T-cell (primary cell): Measurements from ENCODE around the gene NPAS3. TPM values are rescaled to one million over a fixed set of nuclear protein-coding genes. Genes with fewer than 3 reads are reported as not detected.

Experiments
- ATAC-seq, 4 experiments: fragments of 200-7000 bp in 3 of 4; fragments of 150-1000 bp in 1 of 4; cut with Tn5 transposase; replicated peaks in 1 of 4; 1 replicate in 3 of 4; 2 replicates in 1 of 4; pipeline ENCODE4 v1.10.0; 2021; ENCODE audit warnings: moderate library complexity in 3 of 4, mild to moderate bottlenecking in 2 of 4, moderate number of reproducible peaks in 1 of 4
- CTCF ChIA-PET, 2 donors: fragments of 300-600 bp; sonication (Branson Sonifier 250); formaldehyde crosslinking; loops; one replicate each; lab custom pipeline; 2022; ENCODE audit warnings: antibody characterized with exemption in 2 of 2; lab: Charles Lee
- POLR2A ChIA-PET, 2 donors: fragments of 300-600 bp; sonication (Branson Sonifier 250); formaldehyde crosslinking; loops; one replicate each; lab custom pipeline; 2022; ENCODE audit warnings: antibody characterized with exemption in 2 of 2; lab: Charles Lee
- DNase-seq, 35 experiments: peaks; one replicate each; pipeline versions ENCODE4 v3.0.0 to v3.0.0-alpha.2; 2013 to 2023
- H3K27ac ChIP-seq: one replicate; pipeline ENCODE4 v1.5.1; 2013; ENCODE audit warnings: low read length
- H3K27me3 ChIP-seq, 2 experiments: replicated peaks in 1 of 2; 1 replicate in 1 of 2; 2 replicates in 1 of 2; pipeline versions ENCODE4 v1.6.1 to v1.7.0; 2013; ENCODE audit warnings: low read length in 1 of 2, mixed read lengths in 1 of 2; ENCODE audit not compliant: control insufficient read depth in 2 of 2, insufficient read depth in 2 of 2; ENCODE audit errors: extremely low read depth in 1 of 2
- H3K36me3 ChIP-seq, 2 donors: 1 replicate in 1 of 2; 2 replicates in 1 of 2; pipeline versions ENCODE4 v1.6.1 to v1.7.0; 2013; ENCODE audit warnings: low read length in 1 of 2; ENCODE audit not compliant: control insufficient read depth in 2 of 2, insufficient read depth in 1 of 2; ENCODE audit errors: extremely low read depth in 1 of 2
- H3K4me1 ChIP-seq, 2 experiments: 1 replicate in 1 of 2; 2 replicates in 1 of 2; pipeline versions ENCODE4 v1.6.1 to v1.7.0; 2013; ENCODE audit warnings: low read length in 2 of 2, mixed read lengths in 1 of 2; ENCODE audit not compliant: insufficient read depth in 2 of 2, control insufficient read depth in 1 of 2; ENCODE audit errors: extremely low read depth in 1 of 2
- H3K4me3 ChIP-seq, 2 donors: 1 replicate in 1 of 2; 2 replicates in 1 of 2; pipeline versions ENCODE4 v1.5.1 to v1.7.0; 2013; ENCODE audit warnings: mild to moderate bottlenecking in 2 of 2, low read length in 1 of 2, moderate library complexity in 1 of 2; ENCODE audit not compliant: control insufficient read depth in 1 of 2; ENCODE audit errors: extremely low read depth in 1 of 2
- H3K9me3 ChIP-seq: 2 replicates; pipeline ENCODE4 v1.7.0; 2013
- H3K27ac Mint-ChIP-seq, 2 donors: one replicate each; pipeline ENCODE4 v1.8.0; 2020 to 2021; ENCODE audit warnings: mild to moderate bottlenecking in 2 of 2, mixed read lengths in 2 of 2
- H3K27me3 Mint-ChIP-seq, 2 donors: one replicate each; pipeline ENCODE4 v1.8.0; 2021 to 2022; ENCODE audit warnings: mixed read lengths in 2 of 2
- H3K36me3 Mint-ChIP-seq: one replicate; pipeline ENCODE4 v1.8.0; 2021; ENCODE audit warnings: mixed read lengths
- H3K4me1 Mint-ChIP-seq, 3 donors: one replicate each; pipeline ENCODE4 v1.8.0; 2020 to 2022; ENCODE audit warnings: mixed read lengths in 3 of 3, mild to moderate bottlenecking in 1 of 3
- H3K4me3 Mint-ChIP-seq, 3 donors: one replicate each; pipeline ENCODE4 v1.8.0; 2020 to 2022; ENCODE audit warnings: mild to moderate bottlenecking in 3 of 3, mixed read lengths in 3 of 3, moderate library complexity in 3 of 3
- H3K9me3 Mint-ChIP-seq, 3 donors: one replicate each; pipeline ENCODE4 v1.8.0; 2020 to 2022; ENCODE audit warnings: mixed read lengths in 3 of 3
- WGBS: methylation state at CpG from one replicate; pipeline ENCODE4 v1.1.5; 2013; ENCODE audit warnings: missing lambda C conversion rate; ENCODE audit not compliant: insufficient coverage; 5-methylcytosine and 5-hydroxymethylcytosine counted together
- total RNA-seq, 35 experiments: library from RNA in 6 of 35; stranded (reverse) in 6 of 35; fragments of 120-200 nt in 1 of 35; gene quantifications; one replicate each; pipeline versions ENCODE4 v1.2.1 to v1.2.4 and lab custom pipeline; 2013 to 2026

NPAS3 gene
- total RNA-seq, 5 donors from 2014 or later (not counting 1 experiment from before 2014, with no cell fraction given) = 0.10 TPM; not detected in 4

GRCh38 chr14:33793398-33794110 is 854.9 kb downstream of the NPAS3 start:
- no peaks in the 10 kb centered on the region for H3K9me3 ChIP-seq
- WGBS = no CpG with 5 or more reads among the region's 11 CpGs
- Mint-ChIP-seq H3K4me1 (peaks cover 13 to 19% (median 14%) of the 10 kb centered on the region in 3 donors), H3K36me3 (no peaks in the 10 kb centered on the region), H3K9me3 (no peaks in the 10 kb centered on the region), H3K27me3 (peaks cover 41 to 56% of the 10 kb centered on the region in 2 donors), H3K4me3 (peak overlapping the region in 1 of 3 donors; percentile 42), H3K27ac (no peak overlapping the region)
- H3K27me3 ChIP-seq = no peaks in the 10 kb centered on the region
- ATAC-seq (no peak), DNase-seq (no peak)
- no peak overlapping the region for H3K27ac ChIP-seq
- no peaks in the 10 kb centered on the region for H3K36me3 ChIP-seq
- POLR2A ChIA-PET = no interaction called here
- CTCF ChIA-PET = interaction anchor here (0.6 to 1.7 kb wide), 9 partner anchors 9 to 1279 kb away, joined by 3 to 8 read pairs (median 5); no protein-coding TSS in a partner anchor
- H3K4me3 ChIP-seq = no peak overlapping the region
- H3K4me1 ChIP-seq = peaks cover 0 to 7% of the 10 kb centered on the region in 2 experiments

GRCh38 chr14:33794791-33795305 is 856.2 kb downstream of the NPAS3 start:
- peaks cover 53 to 58% of the 10 kb centered on the region in 2 donors for H3K27me3 Mint-ChIP-seq

GRCh38 chr14:33796356-33796755 is 857.7 kb downstream of the NPAS3 start:
- POLR2A ChIA-PET = no interaction called here

More at GRCh38 chr14:33794791-33795305, 856.2 kb downstream of the NPAS3 start:
- DNase-seq = no peak
- H3K4me3 ChIP-seq = no peak overlapping the region
- ATAC-seq = no peak
- WGBS = no CpG with 5 or more reads among the region's 1 CpG
- no peak overlapping the region for H3K27ac ChIP-seq
- peaks cover 13 to 19% (median 14%) of the 10 kb centered on the region in 3 donors for H3K4me1 Mint-ChIP-seq
- H3K4me3 Mint-ChIP-seq = no peak overlapping the region
- no peaks in the 10 kb centered on the region for H3K9me3 Mint-ChIP-seq
- no peak overlapping the region for H3K27ac Mint-ChIP-seq
- H3K36me3 Mint-ChIP-seq = no peaks in the 10 kb centered on the region
- ChIA-PET POLR2A (no interaction called here), CTCF (interaction anchor here in 1 of 2 donors (0.6 kb wide), 2 partner anchors 112 to 1228 kb away, joined by 3 to 6 read pairs; no protein-coding TSS in a partner anchor)
- H3K9me3 ChIP-seq = no peaks in the 10 kb centered on the region
- no peaks in the 10 kb centered on the region for H3K36me3 ChIP-seq
- peaks cover 0 to 9% of the 10 kb centered on the region in 2 experiments for H3K4me1 ChIP-seq
- H3K27me3 ChIP-seq = peaks cover 0 to 9% of the 10 kb centered on the region in 2 experiments

GRCh38 chr14:33799705-33800570 is 861.3 kb downstream of the NPAS3 start:
- H3K4me3 ChIP-seq = no peak overlapping the region
- Mint-ChIP-seq H3K9me3 (peaks cover 0 to 3% (median 0%) of the 10 kb centered on the region in 3 donors), H3K4me1 (peaks cover 3 to 6% (median 6%) of the 10 kb centered on the region in 3 donors), H3K36me3 (no peaks in the 10 kb centered on the region), H3K4me3 (no peak overlapping the region), H3K27me3 (peaks cover 43% of the 10 kb centered on the region in 2 donors), H3K27ac (no peak overlapping the region)
- peaks cover 0 to 2% of the 10 kb centered on the region in 2 experiments for H3K4me1 ChIP-seq
- H3K27ac ChIP-seq = no peak overlapping the region
- peaks cover 0 to 19% of the 10 kb centered on the region in 2 experiments for H3K27me3 ChIP-seq
- no peak for DNase-seq
- H3K36me3 ChIP-seq = no peaks in the 10 kb centered on the region
- no peak for ATAC-seq
- no peaks in the 10 kb centered on the region for H3K9me3 ChIP-seq
- WGBS = 39% methylated on average over 97 of the region's 100 CpGs
- POLR2A ChIA-PET = no interaction called here
- CTCF ChIA-PET = no interaction called here

More at GRCh38 chr14:33796356-33796755, 857.7 kb downstream of the NPAS3 start:
- Histone ChIP-seq H3K4me3 (no peak overlapping the region), H3K27me3 (peaks cover 0 to 19% of the 10 kb centered on the region in 2 experiments), H3K4me1 (peaks cover 0 to 9% of the 10 kb centered on the region in 2 experiments), H3K27ac (no peak overlapping the region), H3K9me3 (no peaks in the 10 kb centered on the region), H3K36me3 (no peaks in the 10 kb centered on the region)
- no peak for ATAC-seq
- Mint-ChIP-seq H3K4me3 (no peak overlapping the region), H3K27ac (no peak overlapping the region), H3K36me3 (no peaks in the 10 kb centered on the region), H3K4me1 (peaks cover 14 to 22% (median 19%) of the 10 kb centered on the region in 3 donors), H3K9me3 (peaks cover 0 to 3% (median 0%) of the 10 kb centered on the region in 3 donors), H3K27me3 (peaks cover 53 to 54% of the 10 kb centered on the region in 2 donors)
- no peak for DNase-seq
- WGBS = 50% methylated on average over 1 of the region's 3 CpGs
- CTCF ChIA-PET = interaction anchor here in 1 of 2 donors (0.8 kb wide), 1 partner anchor 9 kb away, joined by 4 read pairs; no protein-coding TSS in a partner anchor

GRCh38 chr14:33800735-33801163 is 862.1 kb downstream of the NPAS3 start:
- Histone ChIP-seq H3K27me3 (peaks cover 0 to 19% of the 10 kb centered on the region in 2 experiments), H3K4me1 (peaks cover 0 to 2% of the 10 kb centered on the region in 2 experiments), H3K27ac (no peak overlapping the region), H3K4me3 (no peak overlapping the region), H3K36me3 (no peaks in the 10 kb centered on the region), H3K9me3 (no peaks in the 10 kb centered on the region)
- H3K36me3 Mint-ChIP-seq = no peaks in the 10 kb centered on the region
- no peak for DNase-seq
- ChIA-PET POLR2A (no interaction called here), CTCF (no interaction called here)
- peaks cover 39 to 45% of the 10 kb centered on the region in 2 donors for H3K27me3 Mint-ChIP-seq
- H3K27ac Mint-ChIP-seq = no peak overlapping the region
- H3K4me3 Mint-ChIP-seq = peak overlapping the region in 1 of 3 donors; percentile 59
- no peak for ATAC-seq
- H3K9me3 Mint-ChIP-seq = peaks cover 0 to 3% (median 0%) of the 10 kb centered on the region in 3 donors
- 62% methylated on average over 45 of the region's 45 CpGs for WGBS
- H3K4me1 Mint-ChIP-seq = peaks cover 3 to 6% (median 6%) of the 10 kb centered on the region in 3 donors
